Stimulated activated CD8-positive, alpha-beta memory T cell treated with anti-CD3 and anti-CD28 coated beads, Interleukin-2, amount 100 ng/mL, for 48 hours (primary cell): ENCODE data around the gene CIC.
"Not testable (repeated sequence)": the region's sequence is repeated elsewhere in the genome, so short reads cannot be mapped to it uniquely, and the experiment has no call there.

Experiments
- DNase-seq, 2 donors: peaks; one replicate each; pipeline ENCODE4 v3.0.0-alpha.2; 2020; ENCODE audit warnings: low read depth in 2 of 2

Gene CIC

DNA sequence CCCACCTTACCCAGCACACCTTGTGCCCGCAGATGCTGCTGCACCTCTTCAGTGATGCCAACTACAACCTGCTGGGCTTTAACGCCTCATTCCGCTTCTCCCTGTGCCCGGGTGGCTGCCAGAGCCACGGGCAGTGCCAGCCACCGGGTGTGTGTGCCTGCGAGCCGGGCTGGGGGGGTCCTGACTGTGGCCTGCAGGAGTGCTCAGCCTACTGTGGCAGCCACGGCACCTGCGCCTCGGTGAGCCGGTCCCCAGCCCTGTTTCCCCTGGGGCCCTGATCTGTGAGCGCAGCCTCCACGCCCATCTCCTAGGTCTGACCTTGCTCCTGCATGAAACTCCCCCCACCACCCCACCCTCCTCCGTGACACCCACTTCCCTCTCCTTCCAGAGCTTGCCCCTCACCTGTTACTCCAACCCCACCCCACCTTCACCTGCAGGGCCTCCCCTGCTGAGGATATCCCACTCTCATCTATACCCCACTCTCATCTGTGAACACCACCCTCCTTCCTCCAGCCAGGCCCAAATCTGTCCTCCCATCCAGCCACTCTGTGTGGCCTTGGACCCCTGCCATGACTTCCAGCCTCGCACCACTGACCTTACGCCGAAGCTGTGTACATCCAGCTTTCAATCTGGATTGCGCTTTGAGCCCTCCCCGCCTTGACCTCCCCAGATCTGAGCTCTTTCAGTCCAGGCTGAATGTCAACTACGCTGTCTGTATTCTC, 65.1 kb downstream of the CIC start:
- no peak for DNase-seq

- no peak for DNase-seq
Measured at GRCh38 chr19:42334697-42335373, 65.8 kb downstream of the CIC start.

- DNase-seq, result no peak
Measured at GRCh38 chr19:42335374-42335936, 66.4 kb downstream of the CIC start.

DNA sequence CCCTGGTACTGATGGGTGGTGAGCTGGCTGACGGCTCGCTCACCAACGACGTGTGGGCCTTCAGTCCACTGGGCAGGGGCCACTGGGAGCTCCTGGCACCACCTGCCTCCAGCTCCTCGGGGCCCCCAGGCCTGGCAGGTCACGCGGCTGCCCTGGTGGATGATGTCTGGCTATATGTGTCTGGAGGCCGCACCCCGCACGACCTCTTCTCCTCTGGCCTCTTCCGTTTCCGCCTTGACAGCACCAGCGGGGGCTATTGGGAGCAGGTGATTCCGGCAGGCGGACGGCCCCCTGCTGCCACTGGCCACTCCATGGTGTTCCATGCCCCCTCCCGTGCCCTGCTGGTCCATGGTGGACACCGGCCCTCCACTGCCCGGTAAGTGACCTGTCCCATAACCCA, 66.9 kb downstream of the CIC start:
- DNase-seq, result no peak

DNA sequence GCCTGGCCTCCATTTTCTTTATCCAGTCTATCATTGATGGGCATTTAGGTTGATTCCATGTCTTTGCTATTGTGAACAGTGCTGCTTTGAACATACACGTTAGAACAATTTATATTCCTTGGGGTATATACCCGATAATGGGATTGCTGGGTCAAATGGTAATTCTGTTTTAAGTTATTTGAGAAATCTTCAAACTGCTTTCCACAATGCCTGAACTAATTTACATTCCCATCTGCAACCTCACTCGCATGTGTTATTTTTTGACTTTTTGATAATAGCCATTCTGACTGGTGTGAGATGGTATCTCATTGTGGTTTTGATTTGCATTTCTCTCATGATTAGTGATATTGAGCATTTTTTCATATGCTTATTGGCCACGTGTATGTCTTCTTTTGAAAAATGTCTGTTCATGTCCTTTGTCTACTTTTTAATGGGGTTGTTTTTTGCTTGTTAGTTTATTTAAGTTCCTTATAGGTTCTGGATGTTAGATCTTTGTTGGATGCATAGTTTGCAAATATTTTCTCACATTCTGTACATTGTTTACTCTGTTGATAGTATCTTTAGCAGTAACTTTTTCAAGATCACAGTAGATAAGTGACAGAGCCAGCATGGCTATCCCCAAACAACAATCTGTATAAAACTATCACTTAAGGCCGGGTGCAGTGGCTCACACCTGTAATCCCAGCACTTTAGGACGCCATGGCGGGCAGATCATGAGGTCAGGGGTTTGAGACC, 70.2 kb downstream of the CIC start:
- not testable (repeated sequence) for DNase-seq

DNA sequence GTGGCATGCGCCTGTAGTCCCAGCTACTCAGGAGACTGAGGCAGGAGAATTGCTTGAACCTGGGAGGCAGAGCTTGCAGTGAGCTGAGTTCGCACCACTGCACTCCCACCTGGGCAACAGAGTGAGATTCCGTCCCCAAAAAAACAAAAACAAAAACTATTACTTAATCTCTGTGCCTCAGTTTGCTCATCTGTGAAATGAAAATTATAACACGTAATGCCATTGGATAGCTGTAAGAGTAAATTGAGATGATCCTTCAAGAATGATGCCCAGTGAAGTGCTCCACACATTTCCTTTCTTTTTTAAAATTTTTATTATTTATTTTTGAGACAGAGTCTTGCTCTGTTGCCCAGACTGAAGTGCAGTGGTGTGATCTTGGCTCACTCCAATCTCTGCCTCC, 70.9 kb downstream of the CIC start:
- DNase-seq, result not testable (repeated sequence)

DNA sequence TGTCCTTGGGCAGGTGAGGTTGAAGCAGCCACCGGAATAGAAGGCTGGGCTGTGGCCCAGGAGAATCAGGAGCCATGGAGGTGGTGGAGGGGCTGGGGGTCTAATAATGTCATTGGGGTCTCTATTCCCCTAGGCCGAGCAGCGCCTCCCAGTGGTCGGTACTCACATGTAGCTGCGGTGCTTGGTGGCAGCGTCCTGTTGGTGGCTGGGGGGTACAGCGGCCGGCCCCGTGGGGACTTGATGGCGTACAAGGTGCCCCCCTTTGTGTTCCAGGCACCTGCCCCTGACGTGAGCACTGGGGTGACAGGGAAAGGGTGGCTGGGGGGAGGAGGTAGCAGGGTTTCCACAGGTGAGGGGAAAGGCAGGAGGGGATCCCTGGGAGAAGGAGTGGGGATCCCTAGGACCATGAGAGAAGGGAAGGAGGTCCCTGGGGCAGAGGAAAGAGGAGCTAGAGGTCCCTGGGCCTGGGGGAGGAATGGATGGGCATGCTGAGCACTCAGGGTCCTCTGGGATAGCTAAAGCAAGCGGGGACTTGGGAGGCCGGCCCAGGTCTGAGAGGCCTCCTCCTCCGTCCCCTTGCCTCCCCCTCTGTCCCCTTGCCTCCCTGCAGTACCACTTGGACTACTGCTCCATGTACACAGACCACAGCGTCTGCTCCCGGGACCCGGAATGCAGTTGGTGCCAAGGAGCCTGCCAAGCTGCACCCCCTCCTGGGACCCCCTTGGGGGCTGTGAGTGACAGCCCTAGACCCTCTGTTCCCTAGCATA, 74.5 kb downstream of the CIC start:
- DNase-seq, result no peak

DNA sequence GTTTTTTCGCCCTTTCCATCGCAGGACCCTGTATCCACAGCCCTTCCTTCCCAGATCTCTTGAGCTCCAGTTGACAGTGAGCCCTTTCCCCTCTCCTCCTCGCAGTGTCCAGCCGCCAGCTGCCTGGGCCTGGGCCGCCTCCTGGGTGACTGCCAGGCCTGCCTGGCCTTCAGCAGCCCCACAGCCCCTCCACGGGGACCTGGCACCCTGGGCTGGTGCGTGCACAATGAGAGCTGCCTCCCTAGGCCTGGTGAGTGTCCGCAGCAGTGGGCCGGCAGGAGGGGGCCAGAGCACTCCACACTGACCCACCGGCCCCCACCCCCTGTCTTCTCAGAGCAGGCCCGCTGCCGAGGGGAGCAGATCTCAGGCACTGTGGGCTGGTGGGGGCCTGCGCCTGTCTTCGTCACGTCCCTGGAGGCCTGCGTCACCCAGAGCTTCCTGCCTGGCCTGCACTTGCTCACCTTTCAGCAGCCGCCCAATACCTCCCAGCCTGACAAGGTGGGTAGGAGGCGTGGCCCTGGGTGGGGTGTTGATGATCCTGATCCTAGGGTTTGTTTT, 75.4 kb downstream of the CIC start:
- DNase-seq, result no peak
